GM10847 (cell line): ENCODE results near the gene PACSIN2.
A peak's percentile ranks its signal among the peaks of the same experiment; 100 is the strongest.

ENCODE experiments used
- POLR2A ChIP-seq: IDR thresholded peaks from 2 replicates; pipeline ENCODE4 v1.6.1; 2011; ENCODE audit not compliant: insufficient read length; ENCODE audit errors: extremely low read depth

Gene PACSIN2

DNA sequence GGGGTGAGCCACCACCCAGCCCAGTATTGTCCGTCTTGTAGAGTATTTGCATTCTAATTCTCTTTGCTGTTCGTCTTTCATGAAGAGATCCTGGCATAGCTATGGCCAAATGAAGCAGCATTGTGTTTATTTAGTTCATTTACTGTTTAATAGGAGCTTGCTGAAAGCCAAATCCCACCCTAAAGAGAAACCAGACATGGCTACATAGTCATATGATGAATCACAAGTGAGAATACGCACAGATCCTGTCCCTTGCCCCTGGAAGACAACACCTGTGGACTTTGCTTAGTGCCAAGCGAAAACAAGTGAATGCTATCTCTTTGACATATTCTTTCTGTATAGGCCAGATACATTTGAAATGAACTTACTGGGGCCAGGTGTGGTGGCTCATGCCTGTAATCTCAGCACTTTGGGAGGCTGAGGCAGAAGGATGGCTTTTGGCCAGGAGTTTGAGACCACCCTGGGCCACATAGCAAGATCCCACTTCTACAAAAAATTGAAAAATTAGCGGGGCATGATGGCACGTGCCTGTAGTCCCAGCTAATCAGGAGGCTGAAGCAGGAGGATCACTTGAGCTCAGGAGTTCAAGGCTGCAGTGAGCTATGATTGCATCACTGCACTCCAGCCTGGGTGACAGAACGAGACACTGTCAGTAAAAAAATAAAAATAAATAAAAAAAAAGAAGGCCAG lies 152.8 kb downstream of the PACSIN2 start:
- no peak for TF ChIP-seq POLR2A

DNA sequence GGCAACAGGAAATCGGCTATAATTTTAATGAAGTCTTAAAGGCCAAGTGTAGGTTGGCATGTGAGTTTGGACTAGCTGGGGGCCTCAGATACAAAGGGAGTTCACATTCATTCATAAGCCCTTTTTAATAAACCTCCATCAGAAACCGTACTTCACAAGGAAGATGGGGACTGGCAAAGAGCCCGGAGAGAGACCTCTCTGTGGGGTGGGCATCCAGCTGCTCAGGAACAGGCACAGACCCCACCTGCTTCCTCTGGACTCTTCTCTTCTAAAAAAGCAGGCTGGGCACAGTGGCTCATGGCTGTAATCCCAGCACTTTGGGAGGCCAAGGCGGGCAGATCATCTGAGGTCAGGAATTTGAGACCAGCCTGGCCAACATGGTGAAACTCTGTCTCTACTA lies 154.0 kb downstream of the PACSIN2 start:
- no peak for TF ChIP-seq POLR2A

DNA sequence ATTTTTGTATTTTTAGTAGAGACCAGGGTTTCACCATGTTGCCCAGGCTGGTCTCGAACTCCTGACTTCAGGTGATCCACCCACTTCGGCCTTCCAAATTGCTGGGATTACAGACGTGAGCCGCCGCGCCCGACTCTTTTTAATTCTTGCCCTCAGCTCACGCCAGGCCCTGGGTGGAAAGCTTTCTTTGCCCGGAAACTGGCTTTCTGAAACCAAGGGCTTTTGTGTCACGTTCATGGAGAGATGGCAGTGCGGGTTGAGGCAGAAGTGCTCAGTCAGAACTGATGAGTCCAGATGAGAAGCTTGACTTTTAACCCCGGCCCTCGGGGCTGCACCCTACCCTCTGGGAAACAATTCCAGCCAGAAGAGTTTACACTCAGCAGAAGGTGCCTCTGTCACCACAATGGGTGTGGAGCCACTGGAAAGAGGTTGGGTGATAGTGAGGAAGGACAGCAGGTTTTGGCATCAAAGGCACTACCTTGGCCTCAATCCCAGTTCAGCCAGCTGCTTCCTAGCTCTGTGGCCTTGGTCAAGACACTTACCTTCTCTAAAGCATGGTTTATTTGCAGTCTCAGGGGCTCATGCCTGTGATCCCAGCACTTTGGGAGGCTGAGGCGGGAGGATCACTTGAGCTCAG lies 157.0 kb downstream of the PACSIN2 start:
- TF ChIP-seq POLR2A = no peak

DNA sequence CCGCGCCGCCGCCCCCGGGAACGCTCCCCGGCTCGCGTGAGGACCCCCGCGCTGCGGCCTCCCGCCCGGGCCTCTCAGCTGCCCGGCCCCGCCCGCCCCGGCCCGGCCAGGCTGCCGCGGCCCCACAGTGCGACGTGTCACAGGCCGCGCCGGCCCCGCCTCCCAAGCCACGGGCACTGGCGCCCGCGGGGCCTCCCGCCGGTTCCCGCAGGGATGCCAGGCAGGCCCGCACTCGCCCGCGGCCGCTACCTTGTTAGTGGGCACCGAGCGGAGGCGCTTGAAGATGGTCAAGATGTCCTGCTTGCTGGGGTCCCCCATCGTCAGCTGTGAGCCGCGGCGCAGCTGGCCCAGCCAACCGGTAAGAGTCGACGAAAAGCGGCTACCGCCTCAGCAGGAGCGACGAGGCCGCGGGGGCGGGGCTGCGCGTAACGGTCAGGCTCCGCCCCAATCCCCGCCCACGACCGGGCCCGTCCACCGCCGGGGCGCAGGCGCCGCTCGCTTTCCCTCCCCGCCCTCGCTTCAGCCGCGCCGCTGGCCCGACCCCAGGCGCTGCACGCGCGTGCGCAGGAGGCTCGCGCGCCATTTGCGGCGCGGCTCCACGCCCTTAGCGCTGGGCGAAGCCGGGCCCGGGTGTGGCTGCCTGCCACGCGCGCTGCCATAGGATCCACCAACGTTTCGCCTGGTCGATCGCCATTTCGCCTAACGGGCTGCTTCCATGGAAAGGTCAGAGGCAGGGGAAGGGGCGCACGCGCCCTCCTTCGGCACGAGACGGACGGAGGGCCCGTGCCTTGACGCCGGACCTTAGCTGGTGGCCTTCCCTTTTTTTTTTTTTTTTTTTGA lies 157.9 kb downstream of the PACSIN2 start, which contains the start of gene ARFGAP3:
Gene ARFGAP3, minus strand, starts transcription at position 409 of the 840 bp plus-strand sequence. Its CDS starts 91 bp downstream, at position 318.
- peak; percentile 68 for TF ChIP-seq POLR2A

DNA sequence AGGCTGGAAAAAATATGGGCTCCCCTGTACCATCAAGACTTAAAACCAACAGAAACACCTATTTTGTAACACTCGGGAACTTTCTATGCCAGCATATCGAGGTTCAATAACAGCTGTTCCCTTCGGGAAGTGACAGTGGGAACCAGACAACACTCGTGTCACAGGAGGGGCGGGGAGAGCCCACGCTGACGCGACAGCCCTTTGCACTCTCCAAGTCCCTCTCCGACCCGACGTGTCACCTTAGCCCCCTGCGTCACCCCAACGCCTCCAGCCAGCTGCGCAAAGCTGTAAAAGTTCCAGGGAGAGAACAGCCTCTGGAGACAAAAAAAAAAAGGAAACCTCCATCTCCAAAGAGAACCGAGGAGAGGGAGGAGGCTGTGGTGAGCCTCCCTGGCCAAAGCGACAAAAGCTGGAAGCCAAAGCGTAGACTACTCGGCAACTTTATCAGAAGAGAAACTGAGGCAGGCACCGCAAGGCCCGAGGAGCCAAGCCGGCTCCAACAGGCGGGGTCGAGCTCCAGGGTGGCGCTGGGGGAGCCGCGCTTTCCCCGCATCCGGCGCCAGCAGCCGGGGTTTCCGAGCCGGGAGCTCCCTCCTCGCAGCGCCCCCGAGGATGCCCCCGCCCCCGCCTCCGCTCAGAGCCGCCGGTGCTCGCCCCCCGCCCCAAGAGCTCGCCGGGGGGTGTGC lies 158.6 kb downstream of the PACSIN2 start:
- no peak for TF ChIP-seq POLR2A

DNA sequence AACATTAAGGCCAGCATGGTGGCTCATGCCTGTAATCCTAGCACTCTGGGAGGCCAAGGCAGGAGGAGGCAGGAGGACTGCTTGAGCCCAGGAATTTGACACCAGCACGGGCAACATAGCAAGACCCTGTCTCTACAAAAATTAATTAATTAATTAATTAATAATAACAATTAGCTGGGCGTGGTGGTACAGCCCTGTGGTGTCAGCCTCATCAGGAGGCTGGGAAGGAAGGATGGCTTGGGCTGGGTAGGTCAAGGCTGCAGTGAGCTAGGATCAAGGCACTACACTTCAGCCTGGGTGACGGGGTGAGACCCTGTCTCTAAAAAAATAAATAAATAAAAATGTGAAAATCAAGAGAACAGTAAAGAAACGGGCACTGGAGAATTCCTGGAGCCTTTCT lies 159.2 kb downstream of the PACSIN2 start:
- no peak for TF ChIP-seq POLR2A

DNA sequence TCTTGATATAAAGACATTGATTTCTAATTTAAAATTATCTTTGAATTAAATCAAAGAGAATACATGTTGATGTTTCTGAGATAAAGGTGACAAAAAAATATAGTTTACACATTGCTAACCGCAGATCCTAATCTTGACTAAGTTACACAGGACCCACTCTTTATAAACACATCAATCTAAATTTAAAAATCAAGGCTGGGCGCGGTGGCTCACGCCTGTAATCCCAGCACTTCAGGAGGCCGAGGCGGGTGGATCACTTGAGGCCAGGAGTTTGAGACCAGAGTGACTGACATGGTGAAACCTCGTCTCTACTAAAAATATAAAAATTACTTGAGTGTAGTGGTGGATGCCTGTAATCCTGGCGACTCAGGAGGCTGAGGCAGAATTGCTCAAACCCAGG lies 159.7 kb downstream of the PACSIN2 start:
- no peak for TF ChIP-seq POLR2A

DNA sequence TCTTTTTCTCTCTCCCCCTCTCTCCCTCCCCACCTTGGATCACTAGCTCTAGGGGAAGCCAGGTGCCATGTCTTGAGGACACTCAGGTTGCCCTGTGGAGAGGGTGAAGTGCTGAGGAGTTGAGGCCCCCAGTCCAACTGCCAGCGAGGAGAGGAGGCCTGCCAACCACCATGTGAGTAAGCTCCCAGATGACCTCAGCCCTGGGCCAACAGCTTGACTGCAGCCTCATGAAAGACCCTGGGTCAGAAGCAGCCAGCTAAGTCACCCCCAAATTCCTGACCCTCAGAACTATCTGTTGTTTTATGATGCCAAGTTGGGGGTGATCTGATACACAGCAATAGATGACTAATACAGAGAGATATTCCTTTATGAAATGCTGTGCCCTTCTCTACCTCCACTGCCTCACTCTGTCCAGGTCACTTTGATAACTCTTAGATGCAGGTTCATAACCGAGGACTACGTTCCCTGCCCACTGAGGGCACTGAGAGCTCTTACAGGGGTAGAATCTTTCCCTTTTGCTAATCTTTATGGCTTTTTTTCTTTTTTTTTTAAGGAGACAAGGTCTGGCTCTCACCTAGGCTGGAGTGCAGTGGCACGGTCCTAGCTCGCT lies 165.9 kb downstream of the PACSIN2 start:
- TF ChIP-seq POLR2A = no peak

DNA sequence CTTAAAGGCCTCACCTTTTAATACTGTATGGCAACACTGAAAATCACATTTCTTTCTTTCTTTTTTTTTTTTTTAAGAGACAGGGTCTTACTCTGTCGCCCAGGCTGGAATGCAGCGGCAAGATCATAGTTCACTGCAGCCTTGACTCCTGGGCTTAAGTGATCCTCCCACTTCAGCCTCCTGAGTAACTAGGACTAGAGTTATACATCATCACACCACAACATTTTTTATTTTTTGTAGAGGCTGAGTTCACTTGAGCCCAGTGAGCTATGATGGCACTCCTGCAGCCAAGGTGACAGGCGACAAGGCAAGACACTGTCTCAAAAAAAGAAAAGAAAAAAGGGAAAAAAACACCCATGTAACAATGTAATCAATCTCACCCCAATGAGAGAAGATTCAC lies 167.8 kb downstream of the PACSIN2 start:
- TF ChIP-seq POLR2A = no peak

DNA sequence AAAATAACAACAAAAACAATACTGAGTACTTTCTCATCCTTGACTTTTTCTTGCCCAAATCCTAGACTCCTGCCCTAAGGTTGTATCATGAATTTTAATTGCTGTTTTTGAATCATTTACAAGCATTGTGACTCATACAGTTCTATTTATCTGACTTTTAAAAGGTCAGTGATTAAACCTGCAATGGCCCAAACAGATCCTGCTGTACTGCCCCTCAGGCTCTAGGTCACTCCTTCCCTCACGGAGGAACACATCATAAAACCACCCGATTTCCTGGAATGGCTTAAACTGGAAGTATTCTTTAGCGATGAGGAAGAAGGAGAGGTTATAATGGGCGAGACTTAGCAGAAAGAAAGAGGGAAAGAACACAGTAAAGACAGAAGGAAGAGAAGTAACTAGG lies 170.2 kb downstream of the PACSIN2 start:
- TF ChIP-seq POLR2A = no peak

DNA sequence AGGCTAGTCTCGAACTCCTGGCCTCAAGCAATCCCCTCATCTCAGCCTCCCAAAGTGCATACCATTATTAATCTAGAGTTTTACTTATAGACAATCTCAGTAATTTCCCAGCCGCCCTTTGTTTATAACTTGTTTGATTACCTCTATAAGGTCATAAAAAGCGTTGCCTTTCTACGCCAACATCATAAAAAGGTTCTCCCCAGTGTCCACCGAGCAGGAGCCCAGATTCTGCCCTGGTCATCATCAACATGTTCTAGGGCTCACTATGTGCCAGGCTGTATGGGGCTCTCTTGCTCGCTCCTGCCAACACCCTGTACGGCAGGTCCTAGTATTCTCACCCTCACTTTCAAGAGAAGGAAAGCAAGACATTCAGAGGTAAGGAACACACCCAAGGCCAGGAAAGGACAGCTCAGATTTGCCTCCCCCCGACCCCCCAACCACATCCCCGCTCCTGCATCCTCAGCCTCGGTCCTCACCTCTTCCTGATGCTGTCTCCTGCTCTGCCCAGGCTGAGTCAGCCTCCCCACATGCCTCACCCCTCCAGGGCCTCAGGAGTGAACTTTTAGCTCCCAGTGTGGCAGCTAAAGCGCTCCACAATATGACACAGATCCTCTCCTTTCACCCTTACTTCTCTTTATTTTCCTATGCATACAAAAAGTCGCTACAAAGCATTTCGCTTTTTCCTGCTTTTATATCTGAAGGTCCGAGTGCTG lies 172.1 kb downstream of the PACSIN2 start:
- TF ChIP-seq POLR2A = no peak

DNA sequence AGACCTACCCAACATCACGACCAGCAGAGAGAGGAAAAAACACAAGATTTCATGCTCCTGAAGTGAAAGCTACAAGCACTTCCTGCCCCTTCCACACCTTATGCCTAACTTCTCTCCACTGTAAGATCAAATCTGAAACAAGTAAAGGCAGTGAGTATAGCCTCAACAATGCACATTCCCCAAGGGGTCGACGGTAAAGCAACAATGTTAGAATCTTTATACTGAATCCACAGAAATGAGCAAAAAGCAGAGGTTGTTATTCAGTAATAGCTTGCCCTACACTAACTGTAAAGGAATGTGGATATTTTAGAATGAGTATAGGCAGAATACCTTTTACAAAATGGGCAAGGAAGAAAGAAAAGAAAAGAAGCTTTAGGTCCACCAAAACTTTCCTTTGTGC lies 173.5 kb downstream of the PACSIN2 start:
- TF ChIP-seq POLR2A = no peak

DNA sequence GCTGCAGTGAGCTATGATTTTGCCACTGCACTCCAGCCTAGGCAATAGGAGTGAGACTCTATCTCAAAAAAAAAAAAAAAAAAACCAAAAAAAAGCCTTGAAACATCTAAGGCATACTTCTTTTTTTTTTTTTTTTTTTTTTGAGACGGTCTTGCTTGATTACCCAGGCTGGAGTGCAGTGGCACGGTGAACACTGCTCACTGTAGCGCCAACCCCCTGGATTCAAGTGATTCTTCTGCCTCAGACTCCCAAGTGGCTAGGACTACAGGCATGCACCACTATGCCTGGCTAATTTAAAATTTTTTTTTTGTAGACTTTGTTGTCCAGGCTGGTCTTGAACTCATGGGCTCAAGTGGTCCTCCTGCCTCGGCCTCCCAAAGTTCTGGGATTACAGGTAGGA lies 177.4 kb downstream of the PACSIN2 start:
- no peak for TF ChIP-seq POLR2A

DNA sequence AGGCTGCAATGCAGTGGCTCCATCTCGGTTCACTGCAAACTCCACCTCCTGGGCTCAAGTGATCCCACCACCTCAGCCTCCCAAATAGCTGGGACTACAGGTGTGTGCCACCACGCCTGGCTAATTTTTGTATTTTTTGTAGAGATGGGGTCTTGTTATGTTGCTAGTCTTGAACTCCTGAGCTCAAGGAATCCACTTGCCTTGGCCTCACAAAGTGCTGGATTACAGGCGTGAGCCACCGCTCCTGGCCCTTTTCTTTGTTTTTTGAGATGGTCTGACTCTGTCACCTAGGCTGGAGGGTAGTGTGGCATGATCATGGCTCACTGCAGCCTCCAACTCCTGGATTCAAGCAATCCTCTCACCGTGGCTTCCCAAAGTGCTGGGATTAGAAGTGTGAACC lies 178.9 kb downstream of the PACSIN2 start:
- TF ChIP-seq POLR2A = no peak
